GM15510 (cell line): ENCODE data around the gene AGBL5.

Source experiments
- POLR2A ChIP-seq: IDR thresholded peaks from 3 replicates; pipeline ENCODE4 v1.6.1; 2011; ENCODE audit warnings: borderline replicate concordance; ENCODE audit not compliant: insufficient read length; ENCODE audit errors: extremely low read depth

AGBL5 gene

GRCh38 chr2:27074738-27075565 lies 23.5 kb downstream of the AGBL5 start:
- no peak for TF ChIP-seq POLR2A

DNA sequence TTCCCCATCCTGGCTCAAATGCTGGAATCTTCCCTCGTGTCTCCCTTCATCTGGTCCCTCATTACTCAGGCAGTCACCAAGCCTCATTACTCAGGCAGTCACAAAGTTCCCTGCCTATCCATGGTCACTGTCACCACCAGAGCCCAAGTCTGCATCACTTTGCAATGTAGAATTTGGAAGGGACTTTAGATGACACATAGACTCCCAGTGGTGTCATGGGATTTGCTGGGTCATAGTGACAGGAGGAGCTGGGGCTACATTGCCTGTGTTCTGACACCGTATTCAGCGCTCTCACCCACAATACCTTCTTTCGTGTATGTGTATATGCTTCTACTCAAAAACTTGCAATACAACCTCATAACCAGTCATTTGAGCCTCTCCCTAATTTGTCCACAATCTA lies 24.9 kb downstream of the AGBL5 start:
- TF ChIP-seq POLR2A: no peak

DNA sequence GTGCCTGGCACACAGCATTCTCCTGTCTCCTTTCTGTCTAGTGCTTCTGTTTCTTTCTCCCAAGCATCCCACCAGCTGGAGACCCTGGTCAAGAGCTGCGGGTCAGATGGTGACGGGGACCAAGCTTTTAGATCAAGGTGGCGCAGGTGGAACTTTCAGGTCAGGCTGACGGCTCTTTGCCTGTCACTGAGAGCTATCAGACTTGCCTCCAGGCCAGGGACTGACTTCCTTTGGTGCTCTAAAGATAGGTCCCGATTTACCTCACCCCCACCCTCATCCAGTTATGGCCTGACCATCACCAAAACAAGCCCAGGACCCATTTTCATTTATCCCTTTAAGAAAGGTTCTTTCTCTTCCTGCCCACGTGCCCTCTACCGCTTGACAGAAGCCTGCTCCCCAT lies 25.8 kb downstream of the AGBL5 start:
- TF ChIP-seq POLR2A: no peak

GRCh38 chr2:27078267-27079194 lies 27.1 kb downstream of the AGBL5 start, which contains the start of gene EMILIN1:
TSS of gene EMILIN1 (plus strand) at chr2:27078615. CDS start at chr2:27079066, 451 bp downstream.
- no peak for TF ChIP-seq POLR2A

DNA sequence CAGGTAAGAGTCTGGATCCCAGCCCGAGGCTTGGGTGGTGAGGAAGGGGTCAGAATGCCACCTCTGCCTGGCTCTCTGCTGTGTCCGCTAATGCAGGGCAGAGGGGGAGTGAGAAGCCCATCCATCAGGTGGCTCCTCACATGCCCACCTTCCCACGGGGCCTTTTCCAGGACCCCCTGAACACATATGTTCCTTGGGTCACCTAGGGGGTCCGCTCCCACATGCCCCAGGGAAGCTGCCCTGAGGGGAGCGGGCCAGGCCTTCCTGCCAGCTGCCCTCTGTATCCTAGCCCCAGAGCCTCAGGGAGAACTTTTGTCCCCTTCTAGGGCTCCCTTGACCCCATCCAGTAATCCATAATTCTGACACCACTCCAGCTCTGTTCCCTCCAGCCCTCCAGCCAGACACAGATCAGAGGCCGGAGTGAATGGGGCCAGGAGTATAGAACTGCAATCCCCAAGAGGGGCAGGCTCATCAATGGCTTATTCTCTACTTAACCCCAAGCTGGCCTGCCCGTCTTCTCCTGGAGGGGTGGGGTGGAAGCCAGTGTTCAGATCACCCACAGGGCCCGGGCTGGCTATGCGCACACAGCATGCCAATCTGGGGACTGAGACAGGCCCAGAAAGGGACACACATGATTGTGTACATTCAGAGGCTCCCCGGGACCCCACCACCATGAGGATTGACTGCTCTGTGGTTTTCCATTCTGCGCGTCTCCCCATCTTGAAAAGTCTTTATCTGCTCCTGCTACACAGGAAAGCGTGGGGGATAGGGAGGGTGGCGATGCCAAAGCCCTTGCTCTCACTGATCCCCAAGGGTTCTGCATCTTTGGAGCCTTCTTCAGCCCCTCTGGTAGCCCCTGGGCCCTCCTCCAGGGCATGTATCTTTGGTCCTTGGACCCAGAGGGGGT lies 28.0 kb downstream of the AGBL5 start:
- TF ChIP-seq POLR2A: no peak

DNA sequence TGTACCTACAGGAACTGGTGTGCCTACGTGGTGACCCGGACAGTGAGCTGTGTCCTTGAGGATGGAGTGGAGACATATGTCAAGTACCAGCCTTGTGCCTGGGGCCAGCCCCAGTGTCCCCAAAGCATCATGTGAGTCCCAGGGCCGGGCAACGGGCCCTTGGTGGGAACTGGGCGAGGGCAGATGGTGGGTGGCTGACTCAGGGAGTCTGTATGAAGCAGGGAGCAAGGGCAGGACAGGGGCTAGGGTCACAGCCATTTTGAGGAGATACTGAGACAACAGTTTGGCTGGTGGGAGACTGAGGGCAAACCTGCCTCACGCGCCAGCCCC lies 28.6 kb downstream of the AGBL5 start:
- no peak for TF ChIP-seq POLR2A

GRCh38 chr2:27080603-27080936 lies 29.1 kb downstream of the AGBL5 start:
- TF ChIP-seq POLR2A: no peak

- TF ChIP-seq POLR2A: no peak
Observed at GRCh38 chr2:27081984-27082772, 30.7 kb downstream of the AGBL5 start.

GRCh38 chr2:27082773-27083409 lies 31.4 kb downstream of the AGBL5 start:
- TF ChIP-seq POLR2A: no peak

- no peak for TF ChIP-seq POLR2A
Observed at GRCh38 chr2:27083410-27084296, 32.2 kb downstream of the AGBL5 start.

DNA sequence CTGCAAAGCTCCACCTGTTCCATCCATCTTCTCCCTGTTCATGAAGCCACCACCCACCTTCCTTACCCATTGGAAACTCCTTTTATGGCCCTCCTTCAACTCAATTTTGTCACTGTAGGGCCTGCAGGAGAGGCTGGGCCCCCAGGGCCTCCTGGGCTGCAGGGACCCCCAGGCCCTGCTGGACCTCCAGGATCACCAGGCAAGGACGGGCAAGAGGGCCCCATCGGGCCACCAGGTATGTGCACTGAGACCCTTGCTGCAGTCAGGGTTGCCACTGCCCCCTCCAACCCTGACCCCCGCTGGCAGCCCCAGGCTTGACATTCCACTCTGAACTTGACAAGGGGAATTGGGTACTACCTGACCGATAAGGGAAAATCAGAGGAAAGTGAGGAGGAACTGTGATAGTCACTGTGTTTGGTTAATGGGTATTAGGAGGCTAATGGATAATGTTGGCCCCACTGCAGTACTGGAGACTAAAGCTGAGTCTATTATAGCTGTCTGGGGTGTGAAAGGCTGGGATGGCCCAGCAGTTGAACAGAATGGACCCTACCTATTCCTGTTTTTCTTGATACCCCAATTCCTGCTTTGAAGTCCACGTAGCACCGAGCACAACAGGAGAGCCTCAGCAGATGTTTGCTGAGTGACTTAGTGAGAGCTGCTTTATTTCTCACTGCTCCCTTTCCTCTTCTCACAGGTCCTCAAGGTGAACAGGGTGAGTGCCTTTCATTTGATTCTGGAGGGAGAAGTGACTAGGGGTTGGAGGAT lies 33.0 kb downstream of the AGBL5 start:
- no peak for TF ChIP-seq POLR2A
